Muscle layer of colon (tissue), 2 donors: ENCODE results near the gene CACNA2D3.

Experiments used
- H3K27ac ChIP-seq: one replicate; pipeline ENCODE4 v1.7.0; 2013; ENCODE audit warnings: low read depth, mild to moderate bottlenecking, low read length, moderate library complexity
- H3K27me3 ChIP-seq, 2 donors: one replicate each; pipeline ENCODE4 v1.7.0; 2013; ENCODE audit warnings: low read length in 2 of 2, mild to moderate bottlenecking in 2 of 2; ENCODE audit not compliant: insufficient read depth in 2 of 2, control insufficient read depth in 1 of 2
- H3K36me3 ChIP-seq: one replicate; pipeline ENCODE4 v1.7.0; 2013; ENCODE audit warnings: mild to moderate bottlenecking, low read length; ENCODE audit not compliant: insufficient read depth
- H3K4me1 ChIP-seq: one replicate; pipeline ENCODE4 v1.7.0; 2013; ENCODE audit warnings: mild to moderate bottlenecking, low read length; ENCODE audit not compliant: insufficient read depth
- H3K4me3 ChIP-seq, 2 donors: one replicate each; pipeline ENCODE4 v1.7.0; 2013; ENCODE audit warnings: low read length in 2 of 2, low read depth in 1 of 2, mild to moderate bottlenecking in 1 of 2, moderate library complexity in 1 of 2
- H3K9ac ChIP-seq: one replicate; pipeline ENCODE4 v1.7.0; 2013; ENCODE audit warnings: low read length
- H3K9me3 ChIP-seq: one replicate; pipeline ENCODE4 v1.7.0; 2013; ENCODE audit warnings: mild to moderate bottlenecking, low read length
- donor health status: abdominal sarcoma.
- donor health status: Adenocarcinoma of cecum.

Gene CACNA2D3

DNA sequence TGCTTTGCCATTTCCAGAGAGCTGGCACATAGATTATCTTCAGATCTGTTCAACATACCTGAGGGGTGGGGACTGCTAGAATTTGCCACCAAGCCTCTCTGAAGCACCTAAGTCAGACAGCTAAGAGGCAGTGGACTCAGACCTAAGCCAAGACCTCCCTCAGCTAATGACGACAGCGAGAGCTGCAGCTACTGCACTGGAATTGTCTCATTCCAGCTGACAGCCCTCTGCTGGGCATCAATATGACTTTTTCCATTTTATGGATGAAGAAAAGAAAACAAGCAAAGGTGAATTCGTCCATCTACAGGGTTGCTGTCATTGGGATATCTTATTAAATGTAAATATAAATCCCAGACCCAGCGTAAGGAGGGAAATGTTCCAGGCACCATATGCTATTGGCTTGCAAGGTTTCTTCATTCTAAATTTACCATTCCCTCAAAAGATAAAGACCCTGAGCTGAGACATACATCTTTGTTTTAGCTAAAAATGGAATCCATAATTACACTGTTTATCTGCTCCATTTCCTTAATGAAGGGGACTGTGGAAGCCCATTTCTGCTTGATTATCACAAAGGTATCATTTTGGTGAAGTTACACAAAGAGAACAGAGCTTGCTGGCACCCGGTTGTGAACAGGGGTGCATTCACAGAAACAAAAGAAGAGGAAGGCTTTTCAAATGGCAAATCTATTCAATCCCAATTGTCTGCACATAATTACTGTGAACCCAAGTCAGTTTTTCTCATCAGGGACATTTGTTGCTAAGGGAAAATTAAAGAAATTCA is 891.0 kb downstream of the CACNA2D3 start:
- Histone ChIP-seq H3K4me3 (no peak overlapping the region), H3K27ac (no peak overlapping the region), H3K27me3 (no peaks in the 10 kb centered on the region), H3K9me3 (no peaks in the 10 kb centered on the region), H3K36me3 (no peaks in the 10 kb centered on the region), H3K4me1 (no peaks in the 10 kb centered on the region), H3K9ac (no peak overlapping the region)

DNA sequence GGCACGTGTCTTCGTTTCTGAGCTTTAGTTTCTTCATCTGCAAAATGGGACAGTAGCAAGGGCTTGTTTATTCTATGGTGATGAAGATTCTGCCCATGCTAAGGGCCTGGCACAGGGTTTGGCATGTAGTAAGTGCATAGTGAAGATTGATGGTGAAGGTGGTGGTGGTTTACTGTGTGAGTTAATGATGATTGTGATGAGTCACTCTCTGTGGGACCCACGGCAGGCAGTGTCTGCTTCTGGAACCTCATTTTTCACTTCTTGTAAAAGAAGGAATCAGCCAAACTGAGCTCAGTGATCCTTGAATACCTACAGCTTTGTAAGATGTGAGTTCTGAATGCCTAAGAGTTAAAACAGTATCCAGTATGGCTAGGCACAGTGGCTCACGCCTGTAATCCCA is 891.7 kb downstream of the CACNA2D3 start:
- no peaks in the 10 kb centered on the region for H3K36me3 ChIP-seq
- no peaks in the 10 kb centered on the region for H3K27me3 ChIP-seq
- no peak overlapping the region for H3K4me3 ChIP-seq
- H3K27ac ChIP-seq = no peak overlapping the region
- no peaks in the 10 kb centered on the region for H3K4me1 ChIP-seq
- H3K9ac ChIP-seq = no peak overlapping the region
- H3K9me3 ChIP-seq = no peaks in the 10 kb centered on the region

DNA sequence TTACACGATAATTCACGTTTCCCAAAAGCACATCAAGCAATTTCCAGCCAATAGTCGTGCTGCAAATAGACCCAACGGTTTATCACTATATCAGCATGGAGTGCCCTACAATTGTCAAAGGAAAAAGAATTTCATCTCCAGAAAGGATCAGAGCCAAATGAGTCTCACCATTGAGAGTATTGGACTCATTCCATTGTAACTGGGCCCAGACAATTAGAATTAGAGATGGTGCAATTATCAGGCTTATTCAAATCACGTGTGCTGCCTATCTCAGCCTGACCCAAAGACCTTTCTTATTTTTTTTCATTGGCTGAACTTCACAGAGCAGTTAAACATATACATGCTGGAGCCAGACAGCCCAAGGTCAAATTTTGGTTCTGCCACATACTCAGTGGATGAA is 892.6 kb downstream of the CACNA2D3 start:
- no peaks in the 10 kb centered on the region for H3K27me3 ChIP-seq
- no peaks in the 10 kb centered on the region for H3K4me1 ChIP-seq
- H3K36me3 ChIP-seq = no peaks in the 10 kb centered on the region
- H3K4me3 ChIP-seq = no peak overlapping the region
- no peaks in the 10 kb centered on the region for H3K9me3 ChIP-seq
- H3K27ac ChIP-seq = no peak overlapping the region
- H3K9ac ChIP-seq = no peak overlapping the region

DNA sequence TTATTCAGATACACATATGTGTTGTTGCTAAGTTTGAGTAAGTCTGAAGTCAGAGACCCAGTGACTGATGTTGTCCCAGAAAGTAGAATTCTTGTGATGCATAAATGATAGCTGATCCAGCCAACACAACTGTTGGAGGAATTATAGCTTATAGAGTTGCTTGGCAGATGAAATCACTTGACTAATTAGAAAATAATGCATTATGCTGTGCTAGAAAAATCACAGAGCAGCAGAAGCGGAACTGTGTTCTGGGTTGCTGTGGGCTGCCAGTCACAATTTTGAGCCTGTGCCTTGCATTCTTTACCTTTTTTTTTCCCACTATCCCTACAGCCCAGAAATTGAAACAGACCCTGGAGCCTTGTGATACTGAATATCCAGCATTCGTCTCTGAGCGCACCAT is 895.5 kb downstream of the CACNA2D3 start:
- H3K27me3 ChIP-seq = no peaks in the 10 kb centered on the region
- H3K4me1 ChIP-seq = no peaks in the 10 kb centered on the region
- H3K36me3 ChIP-seq = no peaks in the 10 kb centered on the region
- no peak overlapping the region for H3K4me3 ChIP-seq
- no peak overlapping the region for H3K27ac ChIP-seq
- H3K9ac ChIP-seq = no peak overlapping the region
- no peaks in the 10 kb centered on the region for H3K9me3 ChIP-seq

DNA sequence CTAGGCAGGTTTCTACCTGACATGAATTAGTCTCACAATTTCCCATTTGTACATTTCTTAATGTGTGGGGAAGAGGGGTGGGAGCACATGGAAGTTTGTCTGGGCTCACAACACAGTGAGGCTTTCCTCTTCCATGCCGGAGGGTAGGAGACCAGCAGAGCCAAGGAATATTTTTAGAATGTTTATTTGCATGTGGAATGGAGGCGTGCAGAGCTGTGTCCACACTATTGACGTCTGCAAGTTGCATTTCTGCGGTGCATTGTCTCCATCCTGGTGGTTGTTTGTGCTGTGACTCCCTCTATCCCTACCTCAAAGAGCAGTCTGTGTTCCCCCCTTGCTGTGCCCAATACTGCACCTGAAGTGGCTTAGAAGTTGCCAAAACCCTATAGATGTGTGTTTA is 908.6 kb downstream of the CACNA2D3 start:
- no peak overlapping the region for H3K4me3 ChIP-seq
- H3K27ac ChIP-seq = no peak overlapping the region
- no peaks in the 10 kb centered on the region for H3K36me3 ChIP-seq
- no peaks in the 10 kb centered on the region for H3K27me3 ChIP-seq
- H3K4me1 ChIP-seq = no peaks in the 10 kb centered on the region
- H3K9ac ChIP-seq = no peak overlapping the region
- H3K9me3 ChIP-seq = no peaks in the 10 kb centered on the region

DNA sequence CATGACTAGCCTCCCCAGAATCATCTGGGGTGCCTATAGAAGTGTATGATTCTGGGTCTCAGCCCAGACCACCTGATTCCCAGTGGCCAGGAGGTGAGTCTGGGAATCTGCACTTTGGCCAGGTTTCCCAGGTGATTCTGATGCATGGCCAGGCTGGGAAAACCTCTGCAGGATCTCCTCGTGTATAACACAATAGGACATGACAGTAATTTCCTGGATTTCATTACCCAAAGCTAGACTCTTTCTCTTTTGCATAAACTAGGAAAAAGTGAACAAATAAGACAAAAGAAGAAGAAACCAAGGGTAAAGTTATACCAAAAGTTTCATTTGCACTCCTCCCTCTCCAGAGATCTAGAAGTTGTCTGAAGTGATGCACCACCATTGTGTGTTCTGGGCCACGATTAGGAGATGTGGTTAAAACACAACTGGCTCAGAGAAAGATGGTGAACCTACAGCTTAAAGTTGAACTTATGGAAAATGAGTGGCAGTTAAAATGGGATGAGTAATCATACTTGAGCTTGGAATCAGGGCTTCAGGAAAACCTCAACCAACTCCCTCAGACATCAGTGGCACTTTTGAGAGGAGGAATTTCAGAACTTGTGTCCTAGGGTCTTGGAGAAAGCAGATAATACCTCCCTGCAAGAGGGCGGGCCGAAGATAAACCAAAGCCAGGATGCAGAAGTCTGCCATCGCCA is 914.7 kb downstream of the CACNA2D3 start:
- no peaks in the 10 kb centered on the region for H3K36me3 ChIP-seq
- H3K4me3 ChIP-seq = no peak overlapping the region
- no peak overlapping the region for H3K27ac ChIP-seq
- H3K27me3 ChIP-seq = no peaks in the 10 kb centered on the region
- H3K9ac ChIP-seq = no peak overlapping the region
- no peaks in the 10 kb centered on the region for H3K9me3 ChIP-seq
- no peaks in the 10 kb centered on the region for H3K4me1 ChIP-seq

DNA sequence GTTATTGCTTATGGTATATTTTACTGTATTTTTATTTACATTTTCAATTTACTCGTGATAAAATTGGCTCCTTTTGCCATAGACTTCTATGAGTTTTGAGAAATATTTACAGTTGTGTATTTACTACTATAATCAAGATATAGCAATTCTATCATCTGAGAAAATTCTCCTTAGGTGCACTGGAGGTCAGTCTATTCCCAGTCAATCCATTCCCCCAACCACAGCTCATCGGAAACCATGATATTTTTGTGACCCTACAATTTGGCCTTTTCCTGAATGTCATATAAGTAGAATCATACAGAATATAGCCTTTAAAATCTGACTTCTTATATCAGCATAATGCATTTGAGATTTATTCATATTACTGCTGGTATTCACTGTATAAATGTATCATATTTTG is 920.2 kb downstream of the CACNA2D3 start:
- Histone ChIP-seq H3K4me1 (no peaks in the 10 kb centered on the region), H3K27ac (no peak overlapping the region), H3K9ac (no peak overlapping the region), H3K9me3 (no peaks in the 10 kb centered on the region), H3K36me3 (no peaks in the 10 kb centered on the region), H3K27me3 (no peaks in the 10 kb centered on the region), H3K4me3 (no peak overlapping the region)

DNA sequence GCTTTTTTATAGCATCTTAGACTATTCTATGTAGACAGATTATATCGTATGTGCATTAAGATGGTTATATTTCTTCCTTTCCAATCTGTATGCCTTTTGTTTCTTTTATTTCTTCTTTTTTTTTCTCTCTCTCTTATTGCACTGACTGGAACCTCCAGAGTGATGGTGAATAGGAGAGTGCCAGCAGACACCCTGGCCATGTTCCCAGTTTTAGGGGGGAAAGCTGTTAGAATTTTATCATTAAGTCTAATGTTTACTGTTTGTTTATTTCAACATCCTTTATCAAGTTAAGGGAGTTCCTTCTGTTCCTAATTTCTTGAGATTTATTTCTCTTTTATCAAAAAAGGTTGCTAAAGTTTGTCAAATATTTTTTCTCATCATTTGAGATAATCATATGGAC is 922.1 kb downstream of the CACNA2D3 start:
- H3K4me1 ChIP-seq = no peaks in the 10 kb centered on the region
- H3K36me3 ChIP-seq = no peaks in the 10 kb centered on the region
- H3K9me3 ChIP-seq = no peaks in the 10 kb centered on the region
- no peak overlapping the region for H3K4me3 ChIP-seq
- H3K27me3 ChIP-seq = no peaks in the 10 kb centered on the region
- no peak overlapping the region for H3K27ac ChIP-seq
- H3K9ac ChIP-seq = no peak overlapping the region

DNA sequence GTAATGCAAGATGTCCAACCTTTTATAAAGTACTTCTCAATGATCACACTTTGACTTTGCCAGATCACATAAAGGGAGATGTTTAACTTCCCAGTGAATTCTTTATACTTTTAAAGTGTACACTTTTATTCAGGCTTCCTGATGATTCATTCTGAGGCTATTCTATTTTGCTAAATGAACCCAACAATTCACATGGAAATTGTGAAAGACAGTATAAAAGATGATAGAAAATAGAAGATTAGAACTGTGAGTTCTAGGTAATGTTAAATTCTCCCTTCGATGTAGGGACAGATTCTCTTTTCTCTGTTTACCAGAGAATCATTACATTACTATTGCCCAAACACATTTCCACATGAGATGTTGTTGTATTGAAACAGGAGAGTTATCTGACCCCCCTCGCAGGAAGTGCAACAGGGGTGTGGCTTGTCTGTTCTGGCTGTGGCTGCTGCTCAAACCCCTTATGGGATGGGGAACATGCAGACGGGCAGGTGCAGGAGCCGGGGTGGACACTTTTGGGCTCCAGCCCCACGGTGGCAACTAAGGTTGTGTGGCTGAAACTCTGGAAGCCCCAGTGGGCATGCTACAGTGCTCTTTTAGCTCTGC is 936.8 kb downstream of the CACNA2D3 start:
- Histone ChIP-seq H3K9me3 (peaks cover 8% of the 10 kb centered on the region), H3K9ac (no peak overlapping the region), H3K27me3 (no peaks in the 10 kb centered on the region), H3K36me3 (no peaks in the 10 kb centered on the region), H3K4me1 (no peaks in the 10 kb centered on the region), H3K27ac (no peak overlapping the region), H3K4me3 (no peak overlapping the region)

DNA sequence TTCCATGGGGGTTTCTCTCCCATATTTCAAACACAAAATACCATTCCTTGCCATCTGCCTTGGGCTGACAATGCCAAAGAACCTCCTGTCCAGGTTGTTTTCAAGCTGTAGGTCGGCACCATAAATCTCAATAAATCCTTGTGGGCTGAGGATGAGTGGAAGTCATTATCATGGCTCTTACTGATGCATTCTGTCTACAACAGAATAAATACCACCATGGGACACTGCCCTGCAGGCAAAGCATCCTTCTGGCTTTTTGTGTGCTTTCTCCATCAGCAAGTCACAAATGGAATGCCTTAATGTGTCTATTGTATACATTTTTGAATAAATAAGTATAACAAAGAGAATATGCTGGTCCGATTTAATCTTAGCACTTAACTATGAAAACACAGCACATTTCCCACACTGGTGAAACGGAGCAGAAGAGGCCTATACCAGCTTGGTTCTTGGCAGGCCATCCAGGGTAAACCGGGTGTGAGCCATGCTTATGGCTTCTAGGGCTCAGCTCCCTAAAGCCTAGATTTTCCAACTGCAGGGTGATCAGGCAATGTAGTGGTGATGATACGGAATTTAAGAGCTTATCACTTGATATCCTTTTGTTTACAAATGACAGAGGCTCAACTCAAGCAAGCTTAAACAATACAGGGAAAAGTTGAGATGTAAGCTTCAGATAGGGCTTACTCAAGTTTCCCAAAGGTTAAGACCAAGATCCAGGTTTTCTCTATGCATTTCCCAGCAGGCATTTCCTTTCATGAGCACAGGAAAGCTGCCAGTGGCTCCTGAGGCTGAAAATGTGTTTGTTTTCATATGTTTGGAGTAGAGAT is 938.8 kb downstream of the CACNA2D3 start:
- Histone ChIP-seq H3K9ac (no peak overlapping the region), H3K9me3 (no peaks in the 10 kb centered on the region)

DNA sequence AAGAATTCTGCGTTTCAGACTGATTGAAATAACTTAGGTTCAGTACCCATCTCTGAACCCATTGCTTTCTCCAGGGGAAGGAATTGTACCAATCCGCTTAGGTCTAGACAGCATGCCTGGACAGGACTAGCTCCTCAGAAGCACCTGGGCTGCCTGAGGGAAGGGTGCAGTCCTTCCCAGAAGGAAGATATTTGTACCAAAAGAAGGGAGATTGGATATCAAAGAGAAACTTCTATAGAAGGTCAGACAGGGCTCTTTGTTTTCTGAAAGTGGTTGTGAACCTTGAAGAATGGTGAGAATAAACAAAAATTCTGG is 939.3 kb downstream of the CACNA2D3 start:
- Histone ChIP-seq H3K4me3 (no peak overlapping the region), H3K27me3 (no peaks in the 10 kb centered on the region), H3K4me1 (peaks cover 7% of the 10 kb centered on the region), H3K9me3 (no peaks in the 10 kb centered on the region), H3K36me3 (no peaks in the 10 kb centered on the region), H3K27ac (no peak overlapping the region), H3K9ac (no peak overlapping the region)

More for the DNA sequence above, 938.8 kb downstream of the CACNA2D3 start:
- Histone ChIP-seq H3K27ac (no peak overlapping the region), H3K36me3 (no peaks in the 10 kb centered on the region), H3K4me1 (peaks cover 3% of the 10 kb centered on the region), H3K27me3 (no peaks in the 10 kb centered on the region), H3K4me3 (no peak overlapping the region)
